ENCODE measurements around the gene ELL2.

Gene ELL2

GRCh38 chr5:95954716-95955115, 6.9 kb downstream of the ELL2 start:
- no peak for DNase-seq

- DNase-seq = no peak
Observed at GRCh38 chr5:95953021-95953702, 8.5 kb downstream of the ELL2 start.

GRCh38 chr5:95951916-95952315, 9.7 kb downstream of the ELL2 start:
- no peak for DNase-seq

- DNase-seq = no peak
Observed at GRCh38 chr5:95949810-95950209, 11.8 kb downstream of the ELL2 start.

GRCh38 chr5:95948631-95949030, 13.0 kb downstream of the ELL2 start:
- DNase-seq = no peak

- no peak for DNase-seq
Observed at GRCh38 chr5:95946451-95946850, 15.2 kb downstream of the ELL2 start.

- no peak for DNase-seq
Observed at GRCh38 chr5:95942968-95943367, 18.7 kb downstream of the ELL2 start.

- no peak for DNase-seq
Observed at GRCh38 chr5:95942414-95942813, 19.2 kb downstream of the ELL2 start.

- no peak for DNase-seq
Observed at GRCh38 chr5:95941756-95942155, 19.9 kb downstream of the ELL2 start.

- DNase-seq = no peak
Observed at GRCh38 chr5:95940758-95941682, 20.6 kb downstream of the ELL2 start.

- DNase-seq = no peak
Observed at GRCh38 chr5:95939465-95939864, 22.2 kb downstream of the ELL2 start.

GRCh38 chr5:95938766-95939165, 22.9 kb downstream of the ELL2 start:
- no peak for DNase-seq

GRCh38 chr5:95938347-95938746, 23.3 kb downstream of the ELL2 start:
- DNase-seq = no peak

- no peak for DNase-seq
Observed at GRCh38 chr5:95937607-95938152, 24.0 kb downstream of the ELL2 start.

- no peak for DNase-seq
Observed at GRCh38 chr5:95936812-95937397, 24.7 kb downstream of the ELL2 start.

- DNase-seq = no peak
Observed at GRCh38 chr5:95935553-95936100, 26.0 kb downstream of the ELL2 start.

- no peak for DNase-seq
Observed at GRCh38 chr5:95934207-95934804, 27.3 kb downstream of the ELL2 start.

- DNase-seq = no peak
Observed at GRCh38 chr5:95932941-95933340, 28.7 kb downstream of the ELL2 start.

GRCh38 chr5:95931079-95931833, 30.4 kb downstream of the ELL2 start:
- DNase-seq = no peak

- DNase-seq = no peak
Observed at GRCh38 chr5:95930141-95930930, 31.3 kb downstream of the ELL2 start.

- DNase-seq = no peak
Observed at GRCh38 chr5:95928724-95929253, 32.9 kb downstream of the ELL2 start.
